GM18508 (cell line): ENCODE results near the gene NR6A1.

Experiments used
- ATAC-seq: cut with Tn5 transposase; IDR thresholded peaks from one replicate; pipeline ENCODE4 v1.9.1; 2021; ENCODE audit warnings: moderate number of reproducible peaks; ENCODE audit not compliant: insufficient read depth, unreplicated experiment

The NR6A1 gene

GRCh38 chr9:124511891-124512805 is 259.0 kb downstream of the NR6A1 start:
- ATAC-seq: no peak

- ATAC-seq: no peak
Measured at GRCh38 chr9:124511426-124511840, 259.7 kb downstream of the NR6A1 start.

- no peak for ATAC-seq
Measured at GRCh38 chr9:124510650-124511425, 260.3 kb downstream of the NR6A1 start.

DNA sequence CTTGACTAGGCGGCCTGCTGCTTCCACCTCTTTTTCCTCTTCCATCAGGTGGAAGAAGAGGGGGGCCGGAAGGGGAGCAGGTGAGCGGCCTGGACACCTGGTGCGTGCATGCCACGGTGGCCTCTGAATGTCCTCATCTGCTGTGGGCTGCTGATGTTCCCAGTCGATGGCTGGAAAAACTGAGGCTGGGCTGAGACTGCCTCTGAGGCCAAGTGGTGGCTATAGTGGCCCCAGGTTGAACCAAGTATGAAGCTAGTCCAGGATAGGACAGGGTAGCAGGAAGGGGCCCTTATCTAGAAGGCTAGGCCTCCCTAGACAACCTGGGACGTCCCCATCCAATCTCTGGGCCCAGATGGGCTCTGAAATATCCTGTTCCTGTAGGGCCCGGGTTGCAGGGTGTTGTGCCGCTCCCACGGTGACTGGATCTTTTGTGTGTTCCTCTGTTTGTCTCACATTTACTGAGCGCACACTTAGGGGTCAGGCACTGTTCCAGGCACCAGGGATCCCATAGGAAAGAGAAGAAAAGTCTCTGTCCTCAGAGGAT is 263.2 kb downstream of the NR6A1 start:
- no peak for ATAC-seq

- ATAC-seq: no peak
Measured at GRCh38 chr9:124506931-124507879, 263.9 kb downstream of the NR6A1 start, which contains the start of gene NR5A1. NR5A1 (minus strand) TSS chr9:124507399; CDS start chr9:124503395, 4,004 bp downstream.

DNA sequence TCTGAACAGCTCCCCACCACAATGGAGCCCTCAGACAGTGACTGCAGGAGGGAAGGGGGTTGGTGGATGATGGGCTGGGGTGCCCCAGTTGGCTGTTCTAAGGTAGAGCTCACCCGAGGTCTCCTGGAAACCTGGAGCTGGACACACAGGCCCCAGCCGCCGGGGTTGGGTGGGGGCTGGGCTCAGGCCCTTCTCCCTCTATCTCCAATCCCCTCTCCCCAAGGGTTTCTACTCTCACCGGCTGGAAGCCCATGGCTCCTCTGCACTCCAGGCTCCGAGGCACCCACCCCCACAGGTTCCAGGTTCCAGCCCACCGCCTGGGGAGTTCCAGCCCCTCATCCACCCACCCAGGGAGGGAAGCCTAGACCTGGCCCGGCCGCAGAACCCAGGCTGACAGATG is 264.7 kb downstream of the NR6A1 start:
- ATAC-seq: no peak

DNA sequence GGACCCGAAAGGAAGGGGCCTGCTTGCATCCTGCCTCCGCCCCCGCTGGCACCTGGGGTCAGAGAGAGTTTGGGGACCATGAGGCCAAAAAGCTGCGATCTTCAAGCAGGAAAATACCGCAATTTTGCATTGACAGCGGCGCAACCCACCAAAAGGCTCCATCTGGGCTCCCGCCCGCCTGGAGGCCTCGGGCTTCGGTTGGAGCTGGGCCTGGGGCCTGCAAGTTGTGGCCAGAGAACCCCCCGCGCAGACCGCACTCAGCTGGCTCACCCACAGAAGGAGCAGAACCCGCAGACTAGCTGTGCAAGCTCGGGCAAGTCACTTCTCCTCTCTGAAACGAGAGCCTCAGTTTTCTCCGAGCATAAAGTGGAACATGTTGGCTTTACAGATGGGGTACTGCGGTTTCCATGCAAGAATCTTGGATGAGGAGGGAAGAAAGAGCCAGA is 265.2 kb downstream of the NR6A1 start:
- ATAC-seq: no peak

DNA sequence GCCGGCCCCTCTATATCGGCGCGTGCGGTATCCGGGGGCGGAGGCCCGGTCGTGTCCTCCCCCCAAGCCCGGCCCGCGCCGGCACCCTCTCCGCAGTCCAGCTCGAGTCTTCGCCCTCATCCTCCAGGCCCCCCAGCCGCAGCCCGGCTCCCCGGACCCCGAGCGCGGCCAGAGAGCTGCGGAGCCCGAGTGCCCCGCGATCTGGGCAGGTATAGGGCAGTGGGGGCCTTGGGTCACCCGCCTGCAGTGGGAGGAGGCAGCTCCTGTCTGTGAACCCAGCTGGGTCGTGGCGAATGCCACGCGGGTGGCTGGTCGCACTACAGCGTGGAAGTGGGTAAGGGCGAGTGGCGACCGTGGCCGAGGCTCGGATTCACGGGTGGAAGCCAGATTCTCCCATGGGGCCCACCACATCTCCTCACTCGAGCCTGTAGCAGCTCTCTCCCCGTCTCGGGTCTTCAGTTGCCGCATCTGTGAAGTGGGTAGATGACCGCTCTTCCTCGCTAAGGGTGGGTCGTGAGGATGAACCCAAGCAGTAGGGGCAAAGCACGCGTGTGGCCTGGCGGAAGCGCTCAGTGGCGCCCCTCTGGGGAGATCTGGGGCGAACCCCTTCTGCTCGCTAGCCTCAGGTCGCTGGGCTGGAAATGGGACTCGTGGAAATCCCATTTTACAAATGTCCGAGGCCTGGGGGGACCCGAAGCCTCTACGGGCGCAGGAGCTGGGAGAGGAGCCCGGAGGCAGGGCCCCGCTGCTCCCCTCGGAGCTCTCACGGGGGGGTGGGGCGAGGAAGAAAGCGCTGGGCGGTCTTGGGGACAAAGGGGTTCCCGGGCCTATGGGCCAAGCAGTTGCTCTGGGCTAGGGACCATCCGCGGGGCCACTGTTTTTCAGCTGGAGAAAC is 265.9 kb downstream of the NR6A1 start:
- ATAC-seq: no peak

GRCh38 chr9:124504530-124505005 is 266.5 kb downstream of the NR6A1 start:
- ATAC-seq: no peak

DNA sequence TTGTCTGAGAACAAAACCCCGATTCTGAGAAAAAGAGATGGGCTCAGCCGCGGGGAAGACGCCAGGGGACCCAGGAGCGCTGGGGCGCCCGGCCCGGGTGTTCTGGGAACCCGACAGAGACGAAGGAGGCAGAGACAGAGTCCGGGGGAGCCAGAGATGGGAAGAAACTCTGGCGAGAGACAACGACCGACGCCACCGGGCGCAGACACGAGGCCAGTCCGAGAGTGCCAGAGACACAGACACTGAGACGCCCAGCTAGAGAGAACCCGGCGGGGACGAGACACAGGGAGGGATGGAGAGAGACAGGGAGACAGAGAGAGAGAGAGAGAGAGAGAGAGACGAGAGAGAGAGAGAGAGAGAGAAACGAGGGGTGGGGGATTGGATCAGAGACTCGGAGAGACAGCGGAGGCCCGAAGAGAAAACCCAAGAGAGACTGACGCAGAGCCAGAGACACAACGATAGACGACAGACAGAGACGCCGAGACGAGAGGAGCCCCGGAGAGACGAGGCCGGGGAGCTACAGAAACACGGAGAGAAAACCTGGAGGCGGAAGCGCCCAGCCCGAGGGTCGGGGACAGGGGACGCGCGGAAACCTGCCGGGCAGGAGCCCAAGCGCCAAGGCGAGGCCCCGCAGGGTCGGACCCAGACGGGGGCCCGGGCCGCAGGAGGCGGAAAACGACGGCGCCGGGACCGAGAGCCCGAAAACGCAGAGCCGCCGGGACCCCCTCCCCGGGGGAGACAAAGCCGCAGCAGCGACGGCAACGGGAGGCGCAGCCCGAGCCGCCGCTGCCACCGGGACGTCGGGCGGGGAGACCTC is 267.2 kb downstream of the NR6A1 start:
- no peak for ATAC-seq

GRCh38 chr9:124502711-124503702 is 268.1 kb downstream of the NR6A1 start:
- ATAC-seq: no peak

- no peak for ATAC-seq
Measured at GRCh38 chr9:124501771-124502320, 269.3 kb downstream of the NR6A1 start.

- ATAC-seq: no peak
Measured at GRCh38 chr9:124500796-124501611, 270.1 kb downstream of the NR6A1 start.

- no peak for ATAC-seq
Measured at GRCh38 chr9:124500028-124500795, 270.9 kb downstream of the NR6A1 start.

- no peak for ATAC-seq
Measured at GRCh38 chr9:124499216-124499615, 271.9 kb downstream of the NR6A1 start.
